ENCODE data around the gene GALT.

GALT gene

GRCh38 chr9:34669809-34670562 is 23.5 kb downstream of the GALT start:
- Histone ChIP-seq H3K27me3 (ENCODE audit: insufficient read depth, low read length, poor library complexity) (peaks cover 6% of the 10 kb centered on the region), H3K4me1 (ENCODE audit: insufficient read depth, low read length) (no peaks in the 10 kb centered on the region), H3K27ac (ENCODE audit: low read length) (no peak overlapping the region), H2AFZ (ENCODE audit: low read depth, low read length) (no peak overlapping the region), H3K4me3 (ENCODE audit: low read depth in 1 of 2, low read length in 2 of 2) (no peak overlapping the region), H3K36me3 (ENCODE audit: insufficient read depth, low read length) (no peaks in the 10 kb centered on the region), H3K9me3 (ENCODE audit: insufficient read depth, low read length, severe bottlenecking) (no peaks in the 10 kb centered on the region), H3K79me2 (ENCODE audit: insufficient read depth, low read length) (no peaks in the 10 kb centered on the region), H4K20me1 (ENCODE audit: insufficient read depth, low read length) (no peaks in the 10 kb centered on the region), H3K4me2 (ENCODE audit: insufficient read depth, low read length) (no peak overlapping the region), H3K9ac (ENCODE audit: low read depth, low read length) (no peak overlapping the region)
- TF ChIP-seq EZH2 (IDR thresholded peaks at IDR 0.05; ENCODE audit: borderline replicate concordance, low read depth, low read length, severe bottlenecking) (no peak), CTCF (IDR thresholded peaks at IDR 0.05; ENCODE audit: borderline replicate concordance, extremely low read depth, low read length, poor library complexity, severe bottlenecking) (no peak)
- ATAC-seq (ENCODE audit: insufficient read depth, low read depth), result no peak
- DNase-seq, result no peak

GRCh38 chr9:34671307-34671706 is 24.8 kb downstream of the GALT start:
- TF ChIP-seq EZH2 (IDR thresholded peaks at IDR 0.05; ENCODE audit: borderline replicate concordance, low read depth, low read length, severe bottlenecking), result no peak
- no peak for TF ChIP-seq CTCF (IDR thresholded peaks at IDR 0.05; ENCODE audit: borderline replicate concordance, extremely low read depth, low read length, poor library complexity, severe bottlenecking)
- ATAC-seq (ENCODE audit: insufficient read depth, low read depth), result no peak
- Histone ChIP-seq H3K27me3 (ENCODE audit: insufficient read depth, low read length, poor library complexity) (peaks cover 6% of the 10 kb centered on the region), H3K4me2 (ENCODE audit: insufficient read depth, low read length) (no peak overlapping the region), H3K79me2 (ENCODE audit: insufficient read depth, low read length) (no peaks in the 10 kb centered on the region), H3K36me3 (ENCODE audit: insufficient read depth, low read length) (no peaks in the 10 kb centered on the region), H2AFZ (ENCODE audit: low read depth, low read length) (no peak overlapping the region), H3K9ac (ENCODE audit: low read depth, low read length) (no peak overlapping the region), H3K27ac (ENCODE audit: low read length) (no peak overlapping the region), H4K20me1 (ENCODE audit: insufficient read depth, low read length) (no peaks in the 10 kb centered on the region), H3K9me3 (ENCODE audit: insufficient read depth, low read length, severe bottlenecking) (no peaks in the 10 kb centered on the region), H3K4me3 (ENCODE audit: low read depth in 1 of 2, low read length in 2 of 2) (no peak overlapping the region), H3K4me1 (ENCODE audit: insufficient read depth, low read length) (no peaks in the 10 kb centered on the region)
- DNase-seq, result no peak

GRCh38 chr9:34674440-34674839 is 28.0 kb downstream of the GALT start:
- H3K27me3 ChIP-seq (ENCODE audit: insufficient read depth, low read length, poor library complexity), result peaks cover 3% of the 10 kb centered on the region
- ATAC-seq (ENCODE audit: insufficient read depth, low read depth) (no peak), DNase-seq (no peak)
- no peaks in the 10 kb centered on the region for H3K4me1 ChIP-seq (ENCODE audit: insufficient read depth, low read length)
- no peak overlapping the region for H3K4me2 ChIP-seq (ENCODE audit: insufficient read depth, low read length)
- no peak overlapping the region for H3K27ac ChIP-seq (ENCODE audit: low read length)
- no peaks in the 10 kb centered on the region for H3K79me2 ChIP-seq (ENCODE audit: insufficient read depth, low read length)
- no peaks in the 10 kb centered on the region for H3K9me3 ChIP-seq (ENCODE audit: insufficient read depth, low read length, severe bottlenecking)
- no peak overlapping the region for H3K4me3 ChIP-seq (ENCODE audit: low read depth in 1 of 2, low read length in 2 of 2)
- no peak overlapping the region for H2AFZ ChIP-seq (ENCODE audit: low read depth, low read length)
- TF ChIP-seq EZH2 (IDR thresholded peaks at IDR 0.05; ENCODE audit: borderline replicate concordance, low read depth, low read length, severe bottlenecking) (no peak), CTCF (IDR thresholded peaks at IDR 0.05; ENCODE audit: borderline replicate concordance, extremely low read depth, low read length, poor library complexity, severe bottlenecking) (no peak)
- no peaks in the 10 kb centered on the region for H3K36me3 ChIP-seq (ENCODE audit: insufficient read depth, low read length)
- no peaks in the 10 kb centered on the region for H4K20me1 ChIP-seq (ENCODE audit: insufficient read depth, low read length)
- no peak overlapping the region for H3K9ac ChIP-seq (ENCODE audit: low read depth, low read length)

All from DND-41 (cell line).